MCF 10A (cell line): ENCODE results near the gene SLC51B. TPM values are rescaled to one million over a fixed set of nuclear protein-coding genes. Genes with fewer than 3 reads are reported as not detected.

Source experiments
- BruUV-seq: library from RNA; stranded (reverse); fragments of 400-500 nt; replicated peaks from 2 replicates; lab custom pipeline; 2021; lab: Mats Ljungman, UMichigan
- CTCF ChIA-PET: fragments of 300-600 bp; sonication (Branson Sonifier 250); formaldehyde crosslinking; extraction: SDS; loops from one replicate; lab custom pipeline; 2021; ENCODE audit warnings: antibody characterized with exemption, inconsistent platforms; lab: Yijun Ruan, JAX
- POLR2A ChIA-PET: fragments of 300-600, 350-650 bp; sonication (Branson Sonifier 250); formaldehyde crosslinking; extraction: SDS; loops from one replicate; lab custom pipeline; 2020; ENCODE audit warnings: antibody characterized with exemption, inconsistent platforms; lab: Yijun Ruan, JAX
- DNase-seq: peaks from one replicate; pipeline ENCODE4 v3.0.0-alpha.2; 2018; ENCODE audit not compliant: unreplicated experiment
- H3K27ac Mint-ChIP-seq: one replicate; pipeline ENCODE4 v1.8.0; 2022; ENCODE audit warnings: mild to moderate bottlenecking, low read depth, mixed read lengths; ENCODE audit not compliant: unreplicated experiment
- H3K27me3 Mint-ChIP-seq: one replicate; pipeline ENCODE4 v1.8.0; 2022; ENCODE audit warnings: mixed read lengths; ENCODE audit not compliant: insufficient read depth, unreplicated experiment
- H3K36me3 Mint-ChIP-seq: one replicate; pipeline ENCODE4 v1.8.0; 2022; ENCODE audit warnings: mild to moderate bottlenecking, moderate library complexity, mixed read lengths; ENCODE audit not compliant: insufficient read depth, unreplicated experiment
- H3K4me1 Mint-ChIP-seq: one replicate; pipeline ENCODE4 v1.8.0; 2022; ENCODE audit warnings: mixed read lengths; ENCODE audit not compliant: insufficient read depth, unreplicated experiment
- H3K4me3 Mint-ChIP-seq: one replicate; pipeline ENCODE4 v1.8.0; 2022; ENCODE audit warnings: mild to moderate bottlenecking, moderate library complexity, mixed read lengths; ENCODE audit not compliant: unreplicated experiment
- H3K9me3 Mint-ChIP-seq: one replicate; pipeline ENCODE4 v1.8.0; 2022; ENCODE audit warnings: mixed read lengths; ENCODE audit not compliant: unreplicated experiment
- intact Hi-C: fragments of 100-400 bp; cut with micrococcal nuclease; formaldehyde crosslinking; loops from 2 replicates; pipeline ENCODE4 v1.14.1; 2022
- total RNA-seq: library from RNA; stranded (reverse); gene quantifications from 2 replicates; pipeline ENCODE4 v1.2.3, GENCODE V29; 2022
- TF ChIP-seq, protein P1 (sequence below): fragments of 200-600 bp; IDR thresholded peaks from one replicate; pipeline ENCODE4 v1.8.0; 2022; ENCODE audit warnings: antibody characterized with exemption, mild to moderate bottlenecking; ENCODE audit not compliant: unreplicated experiment

The SLC51B gene
- total RNA-seq, 1 experiment from 2014 or later: not detected

DNA sequence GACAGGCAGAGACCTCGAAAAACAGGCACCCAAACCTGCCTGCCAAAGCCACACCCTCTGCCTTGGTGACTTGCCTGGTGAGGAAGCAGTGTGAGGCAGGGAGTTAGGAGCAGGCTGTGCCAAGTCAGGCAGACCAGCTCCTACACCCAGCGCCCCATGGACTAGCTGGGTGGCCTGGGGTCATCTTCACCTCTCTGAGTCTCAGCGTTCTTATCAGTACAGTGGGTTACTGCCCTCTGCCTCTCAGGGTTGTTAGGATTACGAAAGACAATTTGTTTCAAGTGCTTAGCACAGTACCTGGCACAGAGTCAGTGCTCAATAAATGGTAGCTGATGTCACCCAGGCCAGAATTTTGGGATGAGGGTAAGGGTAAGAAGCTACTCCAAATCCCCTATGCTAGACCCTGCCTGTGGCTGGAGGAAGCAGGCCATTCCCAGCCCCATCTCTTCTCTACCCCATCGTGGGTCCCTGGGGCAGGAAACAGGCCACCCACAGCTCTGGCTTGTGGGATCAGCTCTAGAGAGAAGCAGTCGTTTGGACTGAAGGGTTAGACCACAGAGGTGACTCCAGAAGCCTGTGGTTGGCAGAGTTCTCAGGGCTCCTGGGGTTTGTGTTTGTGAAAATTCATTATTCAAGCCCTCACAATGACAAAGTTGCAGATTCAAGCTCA, 10.1 kb downstream of the SLC51B start:
- Mint-ChIP-seq H3K36me3 (no peaks in the 10 kb centered on the region), H3K9me3 (no peaks in the 10 kb centered on the region), H3K27me3 (no peaks in the 10 kb centered on the region), H3K4me1 (peaks cover 4% of the 10 kb centered on the region), H3K27ac (no peak overlapping the region), H3K4me3 (no peak overlapping the region)
- intact Hi-C loops: loop anchor here (2.0 to 10.0 kb wide), 2 partner anchors 241 to 329 kb away; partner anchors contain the start of gene RNU5A-1
- CTCF ChIA-PET: interaction anchor here (0.6 to 3.5 kb wide), 18 partner anchors 8 to 380 kb away, joined by 3 to 22 read pairs (median 3); partner anchors contain the start of gene SLC51B
- DNase-seq: no peak
- TF ChIP-seq, protein P1, sequence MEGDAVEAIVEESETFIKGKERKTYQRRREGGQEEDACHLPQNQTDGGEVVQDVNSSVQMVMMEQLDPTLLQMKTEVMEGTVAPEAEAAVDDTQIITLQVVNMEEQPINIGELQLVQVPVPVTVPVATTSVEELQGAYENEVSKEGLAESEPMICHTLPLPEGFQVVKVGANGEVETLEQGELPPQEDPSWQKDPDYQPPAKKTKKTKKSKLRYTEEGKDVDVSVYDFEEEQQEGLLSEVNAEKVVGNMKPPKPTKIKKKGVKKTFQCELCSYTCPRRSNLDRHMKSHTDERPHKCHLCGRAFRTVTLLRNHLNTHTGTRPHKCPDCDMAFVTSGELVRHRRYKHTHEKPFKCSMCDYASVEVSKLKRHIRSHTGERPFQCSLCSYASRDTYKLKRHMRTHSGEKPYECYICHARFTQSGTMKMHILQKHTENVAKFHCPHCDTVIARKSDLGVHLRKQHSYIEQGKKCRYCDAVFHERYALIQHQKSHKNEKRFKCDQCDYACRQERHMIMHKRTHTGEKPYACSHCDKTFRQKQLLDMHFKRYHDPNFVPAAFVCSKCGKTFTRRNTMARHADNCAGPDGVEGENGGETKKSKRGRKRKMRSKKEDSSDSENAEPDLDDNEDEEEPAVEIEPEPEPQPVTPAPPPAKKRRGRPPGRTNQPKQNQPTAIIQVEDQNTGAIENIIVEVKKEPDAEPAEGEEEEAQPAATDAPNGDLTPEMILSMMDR: no peak
- POLR2A ChIA-PET: interaction anchor here (0.8 kb wide), 1 partner anchor 27 kb away, joined by 3 read pairs; no protein-coding TSS in a partner anchor
- no TSS peak for BruUV-seq

DNA sequence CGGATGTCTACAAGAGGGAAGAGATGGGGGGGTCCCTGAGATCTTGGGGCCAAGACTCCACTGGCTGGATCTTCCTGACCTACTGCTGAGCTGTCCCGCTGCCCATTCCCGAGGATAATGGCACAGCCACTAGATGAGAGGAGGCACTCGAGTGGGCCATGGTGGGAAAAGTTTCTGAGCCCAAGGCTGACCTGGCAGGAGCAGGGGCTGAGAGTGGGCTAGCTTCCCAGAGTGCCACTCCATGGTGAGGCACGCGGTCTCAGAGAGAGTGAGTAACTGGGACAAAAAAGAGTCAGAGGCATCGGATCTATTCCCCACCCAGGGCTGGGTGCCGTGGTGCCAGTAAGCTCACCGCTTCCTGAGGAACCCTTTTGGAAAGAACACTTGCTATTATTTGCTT, 10.9 kb downstream of the SLC51B start:
- Mint-ChIP-seq H3K27ac (no peak overlapping the region), H3K4me1 (peaks cover 4% of the 10 kb centered on the region), H3K9me3 (no peaks in the 10 kb centered on the region), H3K36me3 (no peaks in the 10 kb centered on the region), H3K27me3 (no peaks in the 10 kb centered on the region), H3K4me3 (no peak overlapping the region)
- DNase-seq: no peak
- no TSS peak for BruUV-seq
- POLR2A ChIA-PET: interaction anchor here (1.3 kb wide), 1 partner anchor 129 kb away, joined by 3 read pairs; the partner anchor contains the start of gene CLPX
- TF ChIP-seq, protein P1: no peak
- CTCF ChIA-PET: interaction anchor here (0.8 to 1.9 kb wide), 6 partner anchors 10 to 329 kb away, joined by 3 to 6 read pairs (median 3); partner anchors contain the start of gene SLC51B
- intact Hi-C loops: loop anchor here (10.0 kb wide), 1 partner anchor 329 kb away; no protein-coding TSS in a partner anchor

DNA sequence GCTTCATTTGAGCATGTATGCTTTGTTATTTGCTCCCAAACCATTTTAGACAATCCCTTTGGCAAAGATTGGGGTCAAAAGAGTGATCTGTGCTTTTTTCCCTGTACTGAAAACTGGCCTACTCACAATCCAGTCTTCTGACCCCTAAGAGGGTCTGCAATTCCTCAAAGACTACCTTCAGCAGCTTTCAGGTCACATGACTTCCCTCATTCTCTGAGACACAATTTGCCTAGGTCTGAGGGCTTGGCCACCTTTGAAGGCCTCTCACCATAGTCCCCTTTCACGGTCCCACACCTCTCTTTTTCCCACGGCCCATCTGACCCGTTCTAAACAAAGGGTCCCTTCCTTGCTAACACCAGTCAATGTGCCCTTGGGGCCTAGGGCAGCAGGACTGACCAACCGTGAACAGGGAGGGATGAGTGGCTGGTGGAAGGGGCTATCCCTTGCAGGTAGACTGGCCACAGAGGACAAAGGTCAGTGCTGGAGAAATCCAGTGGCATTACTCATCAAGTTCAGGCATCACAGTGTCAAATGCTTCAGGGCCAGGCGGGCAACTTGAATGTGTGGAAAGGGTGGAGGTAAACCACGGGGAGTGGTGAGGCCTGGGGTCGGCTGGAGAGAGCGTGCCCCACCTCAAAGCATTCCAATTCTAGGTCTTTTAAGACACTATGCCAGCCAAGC, 11.8 kb downstream of the SLC51B start:
- Mint-ChIP-seq H3K4me3 (no peak overlapping the region), H3K36me3 (no peaks in the 10 kb centered on the region), H3K27me3 (no peaks in the 10 kb centered on the region), H3K9me3 (no peaks in the 10 kb centered on the region), H3K4me1 (peaks cover 4% of the 10 kb centered on the region), H3K27ac (no peak overlapping the region)
- POLR2A ChIA-PET: interaction anchor here (1.3 kb wide), 1 partner anchor 128 kb away, joined by 3 read pairs; the partner anchor contains the start of gene CLPX
- TF ChIP-seq, protein P1: no peak
- CTCF ChIA-PET: interaction anchor here (0.8 to 1.3 kb wide), 3 partner anchors 214 to 666 kb away, joined by 3 to 4 read pairs (median 3); no protein-coding TSS in a partner anchor
- BruUV-seq: no TSS peak
- DNase-seq: no peak
- intact Hi-C loops: loop anchor here (10.0 kb wide), 1 partner anchor 328 kb away; no protein-coding TSS in a partner anchor

DNA sequence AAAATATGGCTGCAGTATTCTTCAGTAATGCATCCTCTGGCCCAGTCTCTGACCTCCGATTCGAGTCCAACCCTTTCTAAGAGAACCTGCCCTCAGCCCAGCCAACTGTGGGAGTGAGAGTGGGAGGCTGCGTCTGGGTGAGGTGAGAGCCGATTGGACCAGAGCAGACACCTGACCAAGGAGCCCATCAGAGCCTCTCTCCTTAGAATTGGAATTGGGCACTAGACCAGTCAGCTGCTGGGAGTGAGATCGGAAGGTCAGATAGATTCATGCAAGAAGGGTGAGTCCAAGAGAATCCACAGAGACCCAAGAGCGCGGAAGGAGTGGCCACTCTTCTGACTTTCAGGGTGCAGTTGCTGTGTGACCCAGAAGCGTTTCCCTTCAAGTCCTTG, 12.4 kb downstream of the SLC51B start:
- Mint-ChIP-seq H3K36me3 (no peaks in the 10 kb centered on the region), H3K27me3 (no peaks in the 10 kb centered on the region), H3K4me3 (no peak overlapping the region), H3K27ac (no peak overlapping the region), H3K9me3 (no peaks in the 10 kb centered on the region), H3K4me1 (peaks cover 4% of the 10 kb centered on the region)
- POLR2A ChIA-PET: no interaction called here
- DNase-seq: no peak
- CTCF ChIA-PET: interaction anchor here (0.8 to 1.3 kb wide), 2 partner anchors 214 to 666 kb away, joined by 3 to 4 read pairs; no protein-coding TSS in a partner anchor
- intact Hi-C loops: loop anchor here (10.0 kb wide), 1 partner anchor 327 kb away; no protein-coding TSS in a partner anchor
- TF ChIP-seq, protein P1: no peak
- BruUV-seq: no TSS peak
